Measurements from ENCODE around the gene AP2A1.

- TF ChIP-seq POLR2AphosphoS5 (IDR thresholded peaks at IDR 0.05; ENCODE audit: low read depth, low read length) (no peak), POLR2A (IDR thresholded peaks at IDR 0.05; ENCODE audit: low read depth, low read length) (no peak), TAF1 (IDR thresholded peaks at IDR 0.05; ENCODE audit: borderline replicate concordance, low read depth, low read length) (no peak)
Observed at GRCh38 chr19:49829200-49829599, 62.4 kb downstream of the AP2A1 start.

All from GM12892 (cell line).